HepG2 (cell line): ENCODE measurements around the gene MRPL48. TPM values are rescaled to one million over a fixed set of nuclear protein-coding genes. Genes with fewer than 3 reads are reported as not detected.

Source experiments
- AHDC1 ChIP-seq: sonication (generic); formaldehyde crosslinking; IDR thresholded peaks from 2 replicates; pipeline ENCODE4 v1.5.1; 2020; ENCODE audit warnings: mild to moderate bottlenecking, missing genetic modification reagents, borderline replicate concordance
- BCLAF1 ChIP-seq: fragments of 450-650 bp; IDR thresholded peaks from 2 replicates; pipeline ENCODE4 v1.6.1; 2017; ENCODE audit warnings: mild to moderate bottlenecking
- ESRRA ChIP-seq: sonication (generic); formaldehyde crosslinking; IDR thresholded peaks from 2 replicates; pipeline ENCODE4 v1.5.1; 2020; ENCODE audit warnings: mild to moderate bottlenecking, low read depth, missing genetic modification reagents
- HNF4G ChIP-seq, 2 experiments: sonication (generic) in 1 of 2; formaldehyde crosslinking in 1 of 2; IDR thresholded peaks; 2 replicates each; pipeline versions ENCODE4 v1.4.0 to v1.6.1; 2011 to 2020; ENCODE audit warnings: borderline replicate concordance in 2 of 2, low read depth in 2 of 2, mild to moderate bottlenecking in 2 of 2, low read length in 1 of 2, missing genetic modification reagents in 1 of 2, moderate library complexity in 1 of 2
- KAT8 ChIP-seq: IDR thresholded peaks from 2 replicates; pipeline ENCODE4 v1.6.1; 2016; ENCODE audit warnings: missing genetic modification reagents, missing compliant biosample characterization
- MAF1 ChIP-seq: sonication (generic); formaldehyde crosslinking; IDR thresholded peaks from 2 replicates; pipeline ENCODE4 v1.5.0; 2020; ENCODE audit warnings: missing genetic modification reagents, borderline replicate concordance
- NR0B2 ChIP-seq: sonication (generic); formaldehyde crosslinking; IDR thresholded peaks from 2 replicates; pipeline ENCODE4 v1.4.0; 2020; ENCODE audit warnings: mild to moderate bottlenecking, missing genetic modification reagents
- SMYD3 ChIP-seq: sonication (generic); formaldehyde crosslinking; IDR thresholded peaks from 2 replicates; pipeline ENCODE4 v1.8.1; 2023; ENCODE audit warnings: mild to moderate bottlenecking, missing genetic modification reagents
- ZBTB49 ChIP-seq: sonication (generic); formaldehyde crosslinking; IDR thresholded peaks from 2 replicates; pipeline ENCODE4 v1.4.0; 2020; ENCODE audit warnings: missing genetic modification reagents, borderline replicate concordance
- ZIK1 ChIP-seq: sonication (generic); formaldehyde crosslinking; IDR thresholded peaks from 2 replicates; pipeline ENCODE4 v1.5.0; 2020; ENCODE audit warnings: mild to moderate bottlenecking, low read depth, missing genetic modification reagents, borderline replicate concordance
- ZNF136 ChIP-seq: sonication (generic); formaldehyde crosslinking; IDR thresholded peaks from 2 replicates; pipeline ENCODE4 v1.8.1; 2022; ENCODE audit warnings: low read depth, mild to moderate bottlenecking, moderate library complexity, missing genetic modification reagents
- ZNF235 ChIP-seq: sonication (generic); formaldehyde crosslinking; IDR thresholded peaks from 2 replicates; pipeline ENCODE4 v1.8.1; 2023; ENCODE audit warnings: mild to moderate bottlenecking, missing genetic modification reagents, borderline replicate concordance
- ZSCAN21 ChIP-seq: sonication (generic); formaldehyde crosslinking; IDR thresholded peaks from 2 replicates; pipeline ENCODE4 v1.8.0; 2022; ENCODE audit warnings: mild to moderate bottlenecking, missing genetic modification reagents, moderate library complexity, borderline replicate concordance
- polyA plus RNA-seq, 8 experiments: library from polyadenylated mRNA; depleted of rRNA in 3 of 8; stranded (reverse) in 7 of 8; unstranded in 1 of 8; fragments of >200 nt; fragmentation: Illumina TruSeq in 4 of 8; extraction: Trizol in 4 of 8; gene quantifications; 2 replicates each; pipeline versions ENCODE4 v1.2.1 to v1.2.3, GENCODE V29; 2011 to 2016; ENCODE audit warnings: low read depth in 4 of 8, missing spikeins in 1 of 8, mixed read lengths in 1 of 8; ENCODE audit not compliant: insufficient read depth in 1 of 8
- total RNA-seq, 5 experiments: library from RNA; depleted of rRNA; stranded (reverse); fragments of >200 nt; fragmentation: Illumina TruSeq; extraction: Trizol; gene quantifications; 2 replicates each; pipeline ENCODE4 v1.2.3, GENCODE V29; 2016; ENCODE audit warnings: low read depth in 1 of 5

The MRPL48 gene
- total and polyA plus RNA-seq, 2 of the 13 experiments (the other 11 are each of a cell fraction or from before 2014, with no cell fraction given), result 61.2 to 67.9 TPM

GRCh38 chr11:73760679-73761402 lies 26.8 kb upstream of the MRPL48 start, which contains the start of gene RAB6A (continued):
- no peak for TF ChIP-seq BCLAF1
- no peak for TF ChIP-seq ZNF235
- no peak for TF ChIP-seq AHDC1 (CRISPR knock-in tag)
- TF ChIP-seq HNF4G (IDR thresholded peaks at IDR 0.05; ENCODE audit: borderline replicate concordance, low read depth, low read length), result no peak
- TF ChIP-seq HNF4G (CRISPR knock-in tag; IDR thresholded peaks at IDR 0.05; ENCODE audit: borderline replicate concordance, low read depth), result no peak
- peak; percentile 79 for TF ChIP-seq KAT8 (CRISPR knock-in tag)
- TF ChIP-seq ESRRA (CRISPR knock-in tag), result peak; percentile 33; the same call in 1 of the 2 replicates
- no peak; the same call in 1 of the 2 replicates for TF ChIP-seq ZSCAN21
- no peak for TF ChIP-seq ZBTB49 (CRISPR knock-in tag)
- no peak for TF ChIP-seq SMYD3
- no peak for TF ChIP-seq ZIK1 (CRISPR knock-in tag)
- TF ChIP-seq NR0B2 (CRISPR knock-in tag), result no peak
- no peak for TF ChIP-seq ZNF136 (CRISPR knock-in tag)
- 0 out of 2 replicates have a peak, but pooled peaks have one; percentile 35 for TF ChIP-seq MAF1 (CRISPR knock-in tag)
